ENCODE measurements around the gene CAMK1D. TPM values are rescaled to one million over a fixed set of nuclear protein-coding genes. Genes with fewer than 3 reads are reported as not detected.

The CAMK1D gene
- total and polyA plus RNA-seq, 2 experiments from 2014 or later: 4.6 to 7.2 TPM

DNA sequence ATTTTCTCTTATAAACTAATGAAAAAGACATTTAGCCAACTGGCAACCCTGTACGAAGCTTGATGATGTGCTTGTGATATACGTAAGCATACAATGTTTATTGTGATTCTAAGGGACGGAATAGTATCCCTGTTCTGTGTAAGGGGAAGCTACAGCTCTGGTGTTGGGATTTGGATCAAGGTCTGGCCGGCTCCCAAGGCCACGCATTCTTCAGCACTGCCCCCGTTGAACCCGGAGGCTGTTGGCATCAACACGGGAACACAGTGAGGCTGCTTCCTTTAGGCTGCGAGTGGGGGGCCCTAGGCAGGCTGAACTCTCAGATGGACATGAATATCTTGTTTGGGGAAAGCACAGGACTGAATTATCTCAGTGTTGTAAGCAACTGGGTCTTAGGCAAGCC is 180.6 kb downstream of the CAMK1D start:
- Histone ChIP-seq H3F3A (replicated peaks; ENCODE audit: low read depth) (no peaks in the 10 kb centered on the region), H3K4me2 (no peak overlapping the region), H3K79me2 (replicated peaks; ENCODE audit: insufficient read depth) (no peaks in the 10 kb centered on the region), H3K9me2 (ENCODE audit: insufficient read depth) (no peaks in the 10 kb centered on the region; the same call in 1 of the 2 replicates), H3K4me3 (no peak overlapping the region), H4K20me1 (replicated peaks; ENCODE audit: insufficient read depth) (no peaks in the 10 kb centered on the region), H3K27me3 (ENCODE audit: insufficient read depth) (no peaks in the 10 kb centered on the region), H2AFZ (no peak overlapping the region), H3K4me1 (ENCODE audit: insufficient read depth) (no peaks in the 10 kb centered on the region), H3K36me3 (ENCODE audit: insufficient read depth) (no peaks in the 10 kb centered on the region), H3K27ac (ENCODE audit: low read depth) (no peak overlapping the region)
- H3K27me3 Mint-ChIP-seq (ENCODE audit: insufficient read depth, low read depth, poor library complexity): no peaks in the 10 kb centered on the region
- H3K4me1 Mint-ChIP-seq: no peaks in the 10 kb centered on the region
- peaks cover 3% of the 10 kb centered on the region; the same call in 2 of the 3 replicates for H3K36me3 Mint-ChIP-seq (ENCODE audit: low read depth)
- no peak overlapping the region for H3K27ac Mint-ChIP-seq
- H3K9me3 Mint-ChIP-seq: peaks cover 9% of the 10 kb centered on the region
- TF ChIP-seq, protein P1, sequence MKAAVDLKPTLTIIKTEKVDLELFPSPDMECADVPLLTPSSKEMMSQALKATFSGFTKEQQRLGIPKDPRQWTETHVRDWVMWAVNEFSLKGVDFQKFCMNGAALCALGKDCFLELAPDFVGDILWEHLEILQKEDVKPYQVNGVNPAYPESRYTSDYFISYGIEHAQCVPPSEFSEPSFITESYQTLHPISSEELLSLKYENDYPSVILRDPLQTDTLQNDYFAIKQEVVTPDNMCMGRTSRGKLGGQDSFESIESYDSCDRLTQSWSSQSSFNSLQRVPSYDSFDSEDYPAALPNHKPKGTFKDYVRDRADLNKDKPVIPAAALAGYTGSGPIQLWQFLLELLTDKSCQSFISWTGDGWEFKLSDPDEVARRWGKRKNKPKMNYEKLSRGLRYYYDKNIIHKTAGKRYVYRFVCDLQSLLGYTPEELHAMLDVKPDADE (IDR thresholded peaks at IDR 0.05): no peak
- TF ChIP-seq, protein P2, sequence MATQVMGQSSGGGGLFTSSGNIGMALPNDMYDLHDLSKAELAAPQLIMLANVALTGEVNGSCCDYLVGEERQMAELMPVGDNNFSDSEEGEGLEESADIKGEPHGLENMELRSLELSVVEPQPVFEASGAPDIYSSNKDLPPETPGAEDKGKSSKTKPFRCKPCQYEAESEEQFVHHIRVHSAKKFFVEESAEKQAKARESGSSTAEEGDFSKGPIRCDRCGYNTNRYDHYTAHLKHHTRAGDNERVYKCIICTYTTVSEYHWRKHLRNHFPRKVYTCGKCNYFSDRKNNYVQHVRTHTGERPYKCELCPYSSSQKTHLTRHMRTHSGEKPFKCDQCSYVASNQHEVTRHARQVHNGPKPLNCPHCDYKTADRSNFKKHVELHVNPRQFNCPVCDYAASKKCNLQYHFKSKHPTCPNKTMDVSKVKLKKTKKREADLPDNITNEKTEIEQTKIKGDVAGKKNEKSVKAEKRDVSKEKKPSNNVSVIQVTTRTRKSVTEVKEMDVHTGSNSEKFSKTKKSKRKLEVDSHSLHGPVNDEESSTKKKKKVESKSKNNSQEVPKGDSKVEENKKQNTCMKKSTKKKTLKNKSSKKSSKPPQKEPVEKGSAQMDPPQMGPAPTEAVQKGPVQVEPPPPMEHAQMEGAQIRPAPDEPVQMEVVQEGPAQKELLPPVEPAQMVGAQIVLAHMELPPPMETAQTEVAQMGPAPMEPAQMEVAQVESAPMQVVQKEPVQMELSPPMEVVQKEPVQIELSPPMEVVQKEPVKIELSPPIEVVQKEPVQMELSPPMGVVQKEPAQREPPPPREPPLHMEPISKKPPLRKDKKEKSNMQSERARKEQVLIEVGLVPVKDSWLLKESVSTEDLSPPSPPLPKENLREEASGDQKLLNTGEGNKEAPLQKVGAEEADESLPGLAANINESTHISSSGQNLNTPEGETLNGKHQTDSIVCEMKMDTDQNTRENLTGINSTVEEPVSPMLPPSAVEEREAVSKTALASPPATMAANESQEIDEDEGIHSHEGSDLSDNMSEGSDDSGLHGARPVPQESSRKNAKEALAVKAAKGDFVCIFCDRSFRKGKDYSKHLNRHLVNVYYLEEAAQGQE (IDR thresholded peaks at IDR 0.05; ENCODE audit: unreplicated experiment): no peak
- no peak for TF ChIP-seq NANOG (IDR thresholded peaks at IDR 0.05; ENCODE audit: borderline replicate concordance)
- TF ChIP-seq, protein P3, sequence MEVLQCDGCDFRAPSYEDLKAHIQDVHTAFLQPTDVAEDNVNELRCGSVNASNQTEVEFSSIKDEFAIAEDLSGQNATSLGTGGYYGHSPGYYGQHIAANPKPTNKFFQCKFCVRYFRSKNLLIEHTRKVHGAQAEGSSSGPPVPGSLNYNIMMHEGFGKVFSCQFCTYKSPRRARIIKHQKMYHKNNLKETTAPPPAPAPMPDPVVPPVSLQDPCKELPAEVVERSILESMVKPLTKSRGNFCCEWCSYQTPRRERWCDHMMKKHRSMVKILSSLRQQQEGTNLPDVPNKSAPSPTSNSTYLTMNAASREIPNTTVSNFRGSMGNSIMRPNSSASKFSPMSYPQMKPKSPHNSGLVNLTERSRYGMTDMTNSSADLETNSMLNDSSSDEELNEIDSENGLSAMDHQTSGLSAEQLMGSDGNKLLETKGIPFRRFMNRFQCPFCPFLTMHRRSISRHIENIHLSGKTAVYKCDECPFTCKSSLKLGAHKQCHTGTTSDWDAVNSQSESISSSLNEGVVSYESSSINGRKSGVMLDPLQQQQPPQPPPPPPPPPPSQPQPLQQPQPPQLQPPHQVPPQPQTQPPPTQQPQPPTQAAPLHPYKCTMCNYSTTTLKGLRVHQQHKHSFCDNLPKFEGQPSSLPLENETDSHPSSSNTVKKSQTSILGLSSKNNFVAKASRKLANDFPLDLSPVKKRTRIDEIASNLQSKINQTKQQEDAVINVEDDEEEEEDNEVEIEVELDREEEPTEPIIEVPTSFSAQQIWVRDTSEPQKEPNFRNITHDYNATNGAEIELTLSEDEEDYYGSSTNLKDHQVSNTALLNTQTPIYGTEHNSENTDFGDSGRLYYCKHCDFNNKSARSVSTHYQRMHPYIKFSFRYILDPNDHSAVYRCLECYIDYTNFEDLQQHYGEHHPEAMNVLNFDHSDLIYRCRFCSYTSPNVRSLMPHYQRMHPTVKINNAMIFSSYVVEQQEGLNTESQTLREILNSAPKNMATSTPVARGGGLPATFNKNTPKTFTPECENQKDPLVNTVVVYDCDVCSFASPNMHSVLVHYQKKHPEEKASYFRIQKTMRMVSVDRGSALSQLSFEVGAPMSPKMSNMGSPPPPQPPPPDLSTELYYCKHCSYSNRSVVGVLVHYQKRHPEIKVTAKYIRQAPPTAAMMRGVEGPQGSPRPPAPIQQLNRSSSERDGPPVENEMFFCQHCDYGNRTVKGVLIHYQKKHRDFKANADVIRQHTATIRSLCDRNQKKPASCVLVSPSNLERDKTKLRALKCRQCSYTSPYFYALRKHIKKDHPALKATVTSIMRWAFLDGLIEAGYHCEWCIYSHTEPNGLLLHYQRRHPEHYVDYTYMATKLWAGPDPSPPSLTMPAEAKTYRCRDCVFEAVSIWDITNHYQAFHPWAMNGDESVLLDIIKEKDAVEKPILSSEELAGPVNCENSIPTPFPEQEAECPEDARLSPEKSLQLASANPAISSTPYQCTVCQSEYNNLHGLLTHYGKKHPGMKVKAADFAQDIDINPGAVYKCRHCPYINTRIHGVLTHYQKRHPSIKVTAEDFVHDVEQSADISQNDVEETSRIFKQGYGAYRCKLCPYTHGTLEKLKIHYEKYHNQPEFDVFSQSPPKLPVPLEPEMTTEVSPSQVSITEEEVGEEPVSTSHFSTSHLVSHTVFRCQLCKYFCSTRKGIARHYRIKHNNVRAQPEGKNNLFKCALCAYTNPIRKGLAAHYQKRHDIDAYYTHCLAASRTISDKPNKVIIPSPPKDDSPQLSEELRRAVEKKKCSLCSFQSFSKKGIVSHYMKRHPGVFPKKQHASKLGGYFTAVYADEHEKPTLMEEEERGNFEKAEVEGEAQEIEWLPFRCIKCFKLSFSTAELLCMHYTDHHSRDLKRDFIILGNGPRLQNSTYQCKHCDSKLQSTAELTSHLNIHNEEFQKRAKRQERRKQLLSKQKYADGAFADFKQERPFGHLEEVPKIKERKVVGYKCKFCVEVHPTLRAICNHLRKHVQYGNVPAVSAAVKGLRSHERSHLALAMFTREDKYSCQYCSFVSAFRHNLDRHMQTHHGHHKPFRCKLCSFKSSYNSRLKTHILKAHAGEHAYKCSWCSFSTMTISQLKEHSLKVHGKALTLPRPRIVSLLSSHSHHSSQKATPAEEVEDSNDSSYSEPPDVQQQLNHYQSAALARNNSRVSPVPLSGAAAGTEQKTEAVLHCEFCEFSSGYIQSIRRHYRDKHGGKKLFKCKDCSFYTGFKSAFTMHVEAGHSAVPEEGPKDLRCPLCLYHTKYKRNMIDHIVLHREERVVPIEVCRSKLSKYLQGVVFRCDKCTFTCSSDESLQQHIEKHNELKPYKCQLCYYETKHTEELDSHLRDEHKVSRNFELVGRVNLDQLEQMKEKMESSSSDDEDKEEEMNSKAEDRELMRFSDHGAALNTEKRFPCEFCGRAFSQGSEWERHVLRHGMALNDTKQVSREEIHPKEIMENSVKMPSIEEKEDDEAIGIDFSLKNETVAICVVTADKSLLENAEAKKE (CRISPR knock-in tag; IDR thresholded peaks at IDR 0.05): no peak
- no peak for TF ChIP-seq ZNF114 (CRISPR knock-in tag; IDR thresholded peaks at IDR 0.05)
- TF ChIP-seq STAT1 (IDR thresholded peaks at IDR 0.05; ENCODE audit: unreplicated experiment): no peak
- TF ChIP-seq ZNF331 (CRISPR knock-in tag; IDR thresholded peaks at IDR 0.05; ENCODE audit: low read depth): no peak
- no peak for TF ChIP-seq EZH2phosphoT487 (IDR thresholded peaks at IDR 0.05; ENCODE audit: unreplicated experiment)
- TF ChIP-seq, protein P4, sequence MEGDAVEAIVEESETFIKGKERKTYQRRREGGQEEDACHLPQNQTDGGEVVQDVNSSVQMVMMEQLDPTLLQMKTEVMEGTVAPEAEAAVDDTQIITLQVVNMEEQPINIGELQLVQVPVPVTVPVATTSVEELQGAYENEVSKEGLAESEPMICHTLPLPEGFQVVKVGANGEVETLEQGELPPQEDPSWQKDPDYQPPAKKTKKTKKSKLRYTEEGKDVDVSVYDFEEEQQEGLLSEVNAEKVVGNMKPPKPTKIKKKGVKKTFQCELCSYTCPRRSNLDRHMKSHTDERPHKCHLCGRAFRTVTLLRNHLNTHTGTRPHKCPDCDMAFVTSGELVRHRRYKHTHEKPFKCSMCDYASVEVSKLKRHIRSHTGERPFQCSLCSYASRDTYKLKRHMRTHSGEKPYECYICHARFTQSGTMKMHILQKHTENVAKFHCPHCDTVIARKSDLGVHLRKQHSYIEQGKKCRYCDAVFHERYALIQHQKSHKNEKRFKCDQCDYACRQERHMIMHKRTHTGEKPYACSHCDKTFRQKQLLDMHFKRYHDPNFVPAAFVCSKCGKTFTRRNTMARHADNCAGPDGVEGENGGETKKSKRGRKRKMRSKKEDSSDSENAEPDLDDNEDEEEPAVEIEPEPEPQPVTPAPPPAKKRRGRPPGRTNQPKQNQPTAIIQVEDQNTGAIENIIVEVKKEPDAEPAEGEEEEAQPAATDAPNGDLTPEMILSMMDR (conservative IDR thresholded peaks at IDR 0.05; ENCODE audit: low read depth in 2 of 2): no peak
- TF ChIP-seq JUNB (IDR thresholded peaks at IDR 0.05; ENCODE audit: unreplicated experiment): no peak
- no peak for TF ChIP-seq POLR2AphosphoS5 (IDR thresholded peaks at IDR 0.05; ENCODE audit: low read depth)
- TF ChIP-seq EZH2 (IDR thresholded peaks at IDR 0.05; ENCODE audit: low read depth, unreplicated experiment): no peak
- TF ChIP-seq CREB1 (CRISPR knock-in tag; IDR thresholded peaks at IDR 0.05; ENCODE audit: low read depth): no peak
- no peak overlapping the region for H3K4me3 Mint-ChIP-seq
- no peak for ATAC-seq
- no peak for DNase-seq (ENCODE audit: low spot score)
